Activated T-helper 1 cell treated with anti-CD3 and anti-CD28 coated beads, Interleukin-12 subunit alpha, Interleukin-12 subunit beta, Interleukin-2, Interleukin-4 antibody, amounts not matched to agents 30 ng/mL and 10 ng/mL and 1 ng/mL, durations not matched to agents 14 hours and 24 hours and 36 hours (primary cell): Measurements from ENCODE around the gene ARSJ. TPM values are rescaled to one million over a fixed set of nuclear protein-coding genes. Genes with fewer than 3 reads are reported as not detected.
"Not testable (repeated sequence)": the region's sequence is repeated elsewhere in the genome, so short reads cannot be mapped to it uniquely, and the experiment has no call there.

Experiments
- DNase-seq: peaks from one replicate; pipeline ENCODE4 v3.0.0; 2021; ENCODE audit warnings: low spot score
- H3K27ac Mint-ChIP-seq: one replicate; pipeline ENCODE4 v1.8.0; 2021; ENCODE audit warnings: mild to moderate bottlenecking, mixed read lengths
- H3K27me3 Mint-ChIP-seq: one replicate; pipeline ENCODE4 v1.8.0; 2022; ENCODE audit warnings: mild to moderate bottlenecking, moderate library complexity, mixed read lengths; ENCODE audit not compliant: insufficient read depth
- H3K36me3 Mint-ChIP-seq: one replicate; pipeline ENCODE4 v1.8.0; 2021; ENCODE audit warnings: low read depth, mixed read lengths
- H3K4me1 Mint-ChIP-seq: one replicate; pipeline ENCODE4 v1.8.0; 2021; ENCODE audit warnings: low read depth, mixed read lengths
- H3K4me3 Mint-ChIP-seq: one replicate; pipeline ENCODE4 v1.8.0; 2021; ENCODE audit warnings: mild to moderate bottlenecking, moderate library complexity, mixed read lengths
- H3K9me3 Mint-ChIP-seq: one replicate; pipeline ENCODE4 v1.8.0; 2021; ENCODE audit warnings: mixed read lengths
- intact Hi-C: fragments of 100-400 bp; cut with micrococcal nuclease; formaldehyde crosslinking; loops from one replicate; pipeline ENCODE4 v1.15.1; 2024
- total RNA-seq: library from RNA; stranded (reverse); gene quantifications from 2 replicates; pipeline ENCODE4 v1.2.3, GENCODE V29; 2022

Gene ARSJ
- total RNA-seq, 1 donor from 2014 or later: not detected

- Mint-ChIP-seq H3K4me1 (no peaks in the 10 kb centered on the region), H3K27me3 (peaks cover 5% of the 10 kb centered on the region), H3K4me3 (no peak overlapping the region), H3K9me3 (no peaks in the 10 kb centered on the region), H3K36me3 (no peaks in the 10 kb centered on the region), H3K27ac (no peak overlapping the region)
- intact Hi-C loops: no loop called here
- DNase-seq: no peak
Observed at GRCh38 chr4:114005569-114006442, 26.4 kb upstream of the ARSJ start.

DNA sequence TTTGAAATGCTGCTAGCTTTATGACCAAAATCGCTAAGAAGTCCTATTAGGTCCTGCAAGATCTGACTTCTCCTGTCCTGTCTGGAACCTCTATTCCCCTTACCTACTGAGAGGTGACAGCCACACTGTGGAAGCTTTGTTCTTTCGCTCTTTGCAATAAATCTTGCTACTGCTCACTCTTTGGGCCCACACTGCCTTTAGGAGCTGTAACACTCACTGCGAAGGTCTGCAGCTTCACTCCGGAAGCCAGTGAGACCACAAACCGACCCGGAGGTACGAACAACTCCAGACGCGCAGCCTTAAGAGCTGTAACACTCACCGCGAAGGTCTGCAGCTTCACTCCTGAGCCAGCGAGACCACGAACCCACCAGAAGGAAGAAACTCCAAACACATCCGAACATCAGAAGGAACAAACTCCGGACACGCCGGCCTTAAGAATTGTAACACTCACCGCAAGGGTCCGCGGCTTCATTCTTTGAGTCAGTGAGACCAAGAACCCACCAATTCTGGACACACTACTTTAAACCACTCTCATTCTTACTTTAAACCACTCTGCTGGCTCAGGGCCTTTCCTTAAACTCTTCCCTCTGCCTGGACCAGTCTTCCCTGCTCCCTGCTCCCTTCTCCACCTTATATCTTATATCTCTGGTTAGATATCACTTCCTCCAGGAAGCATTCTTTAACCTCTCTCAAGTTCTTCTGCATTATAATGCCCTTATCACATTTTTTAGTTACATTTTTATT lies 25.2 kb upstream of the ARSJ start:
- H3K9me3 Mint-ChIP-seq, DNase-seq, H3K27ac Mint-ChIP-seq, intact Hi-C loops, H3K4me1 Mint-ChIP-seq, H3K27me3 Mint-ChIP-seq, H3K36me3 Mint-ChIP-seq: not testable (repeated sequence)
- peak overlapping the region; percentile 17 for H3K4me3 Mint-ChIP-seq

DNA sequence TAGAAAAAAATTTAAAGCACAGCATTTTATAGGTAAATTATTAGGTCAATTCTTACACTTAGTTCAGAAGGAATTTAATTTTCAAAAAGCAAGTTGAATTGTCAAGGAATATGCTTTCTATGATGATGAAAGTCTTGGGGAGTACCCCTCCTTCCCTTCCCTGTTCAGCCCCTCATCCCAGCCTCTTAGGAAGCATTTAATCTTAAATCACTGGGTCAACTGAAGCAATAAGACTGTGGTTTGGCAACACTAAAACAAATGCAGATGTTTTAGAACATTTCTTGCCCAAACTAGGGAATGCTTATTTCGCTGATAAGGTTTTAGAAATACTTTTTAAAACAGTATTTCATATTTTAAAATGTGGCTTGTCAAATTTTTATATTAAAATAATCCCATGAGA lies 19.1 kb upstream of the ARSJ start:
- H3K4me1 Mint-ChIP-seq: peaks cover 4% of the 10 kb centered on the region
- H3K27me3 Mint-ChIP-seq: no peaks in the 10 kb centered on the region
- H3K27ac Mint-ChIP-seq: no peak overlapping the region
- H3K9me3 Mint-ChIP-seq: no peaks in the 10 kb centered on the region
- no peak for DNase-seq
- intact Hi-C loops: no loop called here
- no peaks in the 10 kb centered on the region for H3K36me3 Mint-ChIP-seq
- H3K4me3 Mint-ChIP-seq: no peak overlapping the region

DNA sequence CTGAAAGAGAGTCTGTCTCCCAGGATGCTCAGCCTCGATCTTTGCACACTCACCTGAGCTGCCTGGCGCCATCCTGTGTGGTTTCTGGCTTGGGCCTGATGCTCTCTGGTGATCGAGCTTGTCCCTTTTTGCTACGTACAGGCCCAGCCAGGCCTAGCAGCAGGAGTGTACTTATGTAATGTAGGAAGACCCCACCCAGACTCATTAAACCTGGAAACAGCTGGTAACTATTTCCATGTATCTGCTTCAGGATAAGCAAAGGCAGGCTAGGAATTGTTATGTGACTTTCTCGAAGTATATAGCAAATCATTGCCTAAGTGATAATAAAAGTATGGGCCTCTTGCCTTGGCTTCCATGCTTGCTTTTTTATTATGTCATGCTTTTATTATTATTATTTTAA lies 18.6 kb upstream of the ARSJ start:
- intact Hi-C loops: no loop called here
- Mint-ChIP-seq H3K4me1 (peaks cover 4% of the 10 kb centered on the region), H3K4me3 (no peak overlapping the region), H3K9me3 (no peaks in the 10 kb centered on the region), H3K27me3 (no peaks in the 10 kb centered on the region), H3K36me3 (no peaks in the 10 kb centered on the region), H3K27ac (no peak overlapping the region)
- DNase-seq: no peak

GRCh38 chr4:113997206-113997605 lies 17.8 kb upstream of the ARSJ start:
- Mint-ChIP-seq H3K27ac (no peak overlapping the region), H3K27me3 (no peaks in the 10 kb centered on the region), H3K4me3 (no peak overlapping the region), H3K4me1 (peaks cover 4% of the 10 kb centered on the region), H3K9me3 (no peaks in the 10 kb centered on the region), H3K36me3 (no peaks in the 10 kb centered on the region)
- DNase-seq: no peak
- intact Hi-C loops: no loop called here

GRCh38 chr4:113996599-113997177 lies 17.2 kb upstream of the ARSJ start:
- H3K27ac Mint-ChIP-seq: no peak overlapping the region
- H3K36me3 Mint-ChIP-seq: no peaks in the 10 kb centered on the region
- no peak overlapping the region for H3K4me3 Mint-ChIP-seq
- DNase-seq: no peak
- H3K4me1 Mint-ChIP-seq: peaks cover 4% of the 10 kb centered on the region
- no peaks in the 10 kb centered on the region for H3K9me3 Mint-ChIP-seq
- intact Hi-C loops: no loop called here
- no peaks in the 10 kb centered on the region for H3K27me3 Mint-ChIP-seq

- intact Hi-C loops: no loop called here
- Mint-ChIP-seq H3K4me1 (peaks cover 4% of the 10 kb centered on the region), H3K9me3 (no peaks in the 10 kb centered on the region), H3K4me3 (no peak overlapping the region), H3K27me3 (no peaks in the 10 kb centered on the region), H3K36me3 (no peaks in the 10 kb centered on the region), H3K27ac (no peak overlapping the region)
- no peak for DNase-seq
Observed at GRCh38 chr4:113993887-113994286, 14.4 kb upstream of the ARSJ start.

- Mint-ChIP-seq H3K4me1 (peaks cover 4% of the 10 kb centered on the region), H3K36me3 (no peaks in the 10 kb centered on the region)
Observed at GRCh38 chr4:113990886-113991285, 11.4 kb upstream of the ARSJ start.

GRCh38 chr4:113987382-113987941 lies 8.0 kb upstream of the ARSJ start:
- Mint-ChIP-seq H3K27me3 (peaks cover 5% of the 10 kb centered on the region), H3K4me3 (no peak overlapping the region), H3K36me3 (no peaks in the 10 kb centered on the region), H3K4me1 (no peaks in the 10 kb centered on the region), H3K27ac (no peak overlapping the region), H3K9me3 (peaks cover 3% of the 10 kb centered on the region)
- intact Hi-C loops: no loop called here
- DNase-seq: no peak

More at GRCh38 chr4:113990886-113991285, 11.4 kb upstream of the ARSJ start:
- Mint-ChIP-seq H3K27me3 (no peaks in the 10 kb centered on the region), H3K4me3 (no peak overlapping the region), H3K27ac (no peak overlapping the region), H3K9me3 (no peaks in the 10 kb centered on the region)
- DNase-seq: no peak
- intact Hi-C loops: no loop called here

DNA sequence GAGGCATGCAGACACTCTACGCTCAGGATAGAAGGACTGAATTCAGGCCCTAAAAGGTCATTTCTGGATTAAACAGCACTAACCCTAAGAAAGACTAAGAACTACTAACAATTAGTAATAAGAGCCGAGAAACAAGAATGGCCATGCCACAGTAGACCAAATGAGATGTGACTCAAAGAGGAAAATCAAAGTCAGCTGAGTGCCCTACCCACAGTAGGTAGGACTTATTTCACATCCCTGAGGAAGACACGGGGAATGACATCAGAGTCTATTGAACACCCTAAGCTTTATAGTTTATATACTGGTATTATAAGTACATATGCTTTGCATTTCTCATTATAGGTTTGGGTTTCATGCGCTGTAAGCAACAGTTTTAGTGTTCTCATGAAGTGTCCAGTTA lies 2.7 kb upstream of the ARSJ start:
- intact Hi-C loops: no loop called here
- H3K27ac Mint-ChIP-seq: no peak overlapping the region
- peaks cover 10% of the 10 kb centered on the region for H3K4me1 Mint-ChIP-seq
- H3K36me3 Mint-ChIP-seq: no peaks in the 10 kb centered on the region
- no peak overlapping the region for H3K4me3 Mint-ChIP-seq
- H3K9me3 Mint-ChIP-seq: peaks cover 3% of the 10 kb centered on the region
- no peak for DNase-seq
- peaks cover 51% of the 10 kb centered on the region for H3K27me3 Mint-ChIP-seq

DNA sequence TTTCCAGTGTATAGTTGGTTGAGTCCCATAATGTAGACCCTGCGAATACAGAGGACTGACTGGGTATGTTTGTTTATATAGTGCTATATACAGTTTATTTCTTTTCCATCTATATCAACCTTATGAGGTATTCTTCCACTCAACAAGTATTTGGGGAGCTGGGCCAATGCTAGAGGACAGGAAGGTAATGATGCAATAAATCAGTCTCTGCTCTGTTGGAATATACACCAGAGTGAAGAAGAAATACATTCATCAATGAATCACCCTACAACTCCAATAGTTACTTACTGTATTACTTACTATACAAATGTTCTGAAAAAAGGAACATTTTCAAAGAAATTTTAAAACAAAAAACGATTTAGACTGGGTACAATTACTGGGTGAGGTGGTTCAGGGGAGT lies 2.1 kb upstream of the ARSJ start:
- peaks cover 10% of the 10 kb centered on the region for H3K4me1 Mint-ChIP-seq
- intact Hi-C loops: no loop called here
- no peak overlapping the region for H3K4me3 Mint-ChIP-seq
- H3K27ac Mint-ChIP-seq: peak overlapping the region; percentile 6
- H3K27me3 Mint-ChIP-seq: peaks cover 55% of the 10 kb centered on the region
- H3K36me3 Mint-ChIP-seq: no peaks in the 10 kb centered on the region
- peaks cover 3% of the 10 kb centered on the region for H3K9me3 Mint-ChIP-seq
- no peak for DNase-seq

GRCh38 chr4:113979905-113980615 lies 613 bp upstream of the ARSJ start:
- intact Hi-C loops: no loop called here
- peaks cover 3% of the 10 kb centered on the region for H3K9me3 Mint-ChIP-seq

More at GRCh38 chr4:113979905-113980615, 613 bp upstream of the ARSJ start:
- no peak overlapping the region for H3K27ac Mint-ChIP-seq
- peak overlapping the region; percentile 64 for H3K4me3 Mint-ChIP-seq
- no peak for DNase-seq
- peaks cover 10% of the 10 kb centered on the region for H3K4me1 Mint-ChIP-seq
- no peaks in the 10 kb centered on the region for H3K36me3 Mint-ChIP-seq
- H3K27me3 Mint-ChIP-seq: peaks cover 59% of the 10 kb centered on the region
